Measurements from ENCODE around the gene RUFY4. TPM values are rescaled to one million over a fixed set of nuclear protein-coding genes. Genes with fewer than 3 reads are reported as not detected.

RUFY4 gene
- total RNA-seq, 1 experiment from 2014 or later: not detected

GRCh38 chr2:218075975-218076811 is 7.1 kb downstream of the RUFY4 start:
- DNase-seq (ENCODE audit: low read depth in 1 of 2, low spot score in 2 of 2): no peak
- H3K4me3 ChIP-seq: no peak overlapping the region
- H3K27ac ChIP-seq: no peak overlapping the region
- H3K36me3 ChIP-seq: no peaks in the 10 kb centered on the region
- no peaks in the 10 kb centered on the region for H3K27me3 ChIP-seq (replicated peaks)
- no peaks in the 10 kb centered on the region for H3K9me3 ChIP-seq (replicated peaks)
- peaks cover 19% of the 10 kb centered on the region for H3K4me1 ChIP-seq (replicated peaks)

- Histone ChIP-seq H3K36me3 (no peaks in the 10 kb centered on the region), H3K4me1 (replicated peaks) (peaks cover 33% of the 10 kb centered on the region), H3K27me3 (replicated peaks) (no peaks in the 10 kb centered on the region), H3K4me3 (no peak overlapping the region), H3K9me3 (replicated peaks) (no peaks in the 10 kb centered on the region), H3K27ac (no peak overlapping the region)
- no peak for DNase-seq (ENCODE audit: low read depth in 1 of 2, low spot score in 2 of 2)
Observed at GRCh38 chr2:218077464-218078216, 8.6 kb downstream of the RUFY4 start.

GRCh38 chr2:218079943-218080913 is 11.2 kb downstream of the RUFY4 start:
- Histone ChIP-seq H3K27me3 (replicated peaks) (no peaks in the 10 kb centered on the region), H3K27ac (peak overlapping the region; percentile 99), H3K4me3 (no peak overlapping the region), H3K9me3 (replicated peaks) (no peaks in the 10 kb centered on the region), H3K4me1 (replicated peaks) (peaks cover 21% of the 10 kb centered on the region), H3K36me3 (no peaks in the 10 kb centered on the region)
- no peak for DNase-seq (ENCODE audit: low read depth in 1 of 2, low spot score in 2 of 2)

GRCh38 chr2:218081063-218081462 is 12.0 kb downstream of the RUFY4 start:
- no peak for DNase-seq (ENCODE audit: low read depth in 1 of 2, low spot score in 2 of 2)
- Histone ChIP-seq H3K27ac (peak overlapping the region; percentile 99), H3K27me3 (replicated peaks) (no peaks in the 10 kb centered on the region)

DNA sequence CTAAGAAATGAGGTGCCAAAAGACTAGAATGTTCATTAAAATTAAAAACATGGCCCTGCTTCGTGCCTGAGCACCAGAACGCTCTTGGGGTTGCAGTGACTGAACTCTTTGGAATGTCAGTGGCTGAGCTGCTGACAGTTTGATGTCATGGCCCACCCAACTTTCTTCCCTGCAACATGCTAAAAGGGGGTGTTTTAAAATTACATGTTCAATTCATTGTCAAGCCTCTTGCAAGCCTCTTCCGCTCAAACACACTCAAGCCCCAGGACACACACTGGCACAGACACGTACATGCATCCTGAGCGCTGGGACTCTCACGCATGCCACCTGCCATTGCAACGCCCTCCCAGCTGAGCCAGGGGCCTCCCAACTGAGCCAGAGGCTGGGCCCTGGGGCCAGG is 12.6 kb downstream of the RUFY4 start:
- H3K27me3 ChIP-seq (replicated peaks): no peaks in the 10 kb centered on the region
- H3K4me3 ChIP-seq: no peak overlapping the region
- H3K36me3 ChIP-seq: no peaks in the 10 kb centered on the region
- H3K27ac ChIP-seq: peak overlapping the region; percentile 99
- peaks cover 8% of the 10 kb centered on the region; the same call in 1 of the 2 replicates for H3K9me3 ChIP-seq (replicated peaks)
- peak; percentile 94 to 95 for DNase-seq (ENCODE audit: low read depth in 1 of 2, low spot score in 2 of 2)
- H3K4me1 ChIP-seq (replicated peaks): peaks cover 21% of the 10 kb centered on the region

More at GRCh38 chr2:218081063-218081462, 12.0 kb downstream of the RUFY4 start:
- H3K4me3 ChIP-seq: no peak overlapping the region
- peaks cover 21% of the 10 kb centered on the region for H3K4me1 ChIP-seq (replicated peaks)
- peaks cover 1% of the 10 kb centered on the region; the same call in 1 of the 2 replicates for H3K9me3 ChIP-seq (replicated peaks)
- H3K36me3 ChIP-seq: no peaks in the 10 kb centered on the region

DNA sequence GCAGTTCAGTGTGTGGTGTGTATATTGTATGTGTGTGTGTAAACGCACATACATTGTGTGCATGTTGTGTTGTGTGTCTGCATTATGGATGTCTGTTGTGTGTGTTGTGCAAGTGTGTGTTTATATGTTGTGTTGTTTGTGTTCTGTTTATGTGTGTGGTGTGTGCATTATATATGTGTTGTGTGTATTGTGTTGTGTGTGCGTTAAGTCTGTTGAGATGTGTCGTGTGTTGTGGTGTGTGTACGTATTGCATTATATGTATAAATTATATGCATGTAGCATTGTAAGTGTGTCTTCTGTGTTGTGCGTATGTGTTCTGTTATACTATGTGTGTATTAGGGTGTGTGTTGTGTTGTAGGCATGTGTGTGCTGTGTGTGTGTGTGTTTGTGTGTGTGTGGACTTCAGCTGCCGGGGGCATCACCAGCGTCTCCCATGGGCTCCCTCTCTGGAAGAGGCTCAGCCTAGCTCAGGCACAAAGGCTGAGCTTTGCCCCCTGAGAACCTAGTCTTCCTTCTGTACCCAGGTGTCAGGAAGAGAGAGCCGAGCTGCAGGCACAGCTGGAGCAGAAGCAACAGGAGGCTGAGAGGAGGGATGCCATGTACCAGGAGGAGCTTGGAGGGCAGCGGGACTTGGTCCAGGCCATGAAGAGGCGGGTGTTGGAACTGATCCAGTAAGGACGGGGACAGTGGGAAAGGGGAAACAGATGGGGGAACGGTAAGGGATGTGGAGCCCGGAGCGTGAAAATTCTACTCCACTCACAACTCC is 13.7 kb downstream of the RUFY4 start:
- DNase-seq (ENCODE audit: low read depth in 1 of 2, low spot score in 2 of 2): no peak
- Histone ChIP-seq H3K36me3 (no peaks in the 10 kb centered on the region), H3K27me3 (replicated peaks) (no peaks in the 10 kb centered on the region), H3K9me3 (replicated peaks) (peaks cover 9% of the 10 kb centered on the region; the same call in 1 of the 2 replicates), H3K4me1 (replicated peaks) (peaks cover 21% of the 10 kb centered on the region), H3K4me3 (no peak overlapping the region), H3K27ac (peak overlapping the region; percentile 99)

DNA sequence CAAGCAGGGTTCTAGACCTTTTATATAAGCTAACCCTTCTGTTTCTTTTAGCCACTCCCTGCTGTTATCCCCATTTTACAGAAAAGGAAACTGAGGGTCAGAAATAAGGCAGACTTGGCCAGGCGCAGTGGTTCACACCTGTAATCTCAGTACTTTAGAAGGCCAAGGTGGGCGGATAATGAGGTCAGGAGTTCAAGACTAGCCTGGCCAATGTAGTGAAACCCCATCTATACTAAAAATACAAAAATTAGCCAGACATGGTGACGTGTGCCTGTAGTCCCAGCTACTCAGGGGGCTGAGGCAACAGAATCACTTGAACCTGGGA is 14.3 kb downstream of the RUFY4 start:
- H3K36me3 ChIP-seq: no peaks in the 10 kb centered on the region
- no peaks in the 10 kb centered on the region for H3K27me3 ChIP-seq (replicated peaks)
- peaks cover 9% of the 10 kb centered on the region; the same call in 1 of the 2 replicates for H3K9me3 ChIP-seq (replicated peaks)
- peaks cover 21% of the 10 kb centered on the region for H3K4me1 ChIP-seq (replicated peaks)
- H3K27ac ChIP-seq: no peak overlapping the region
- DNase-seq (ENCODE audit: low read depth in 1 of 2, low spot score in 2 of 2): no peak
- H3K4me3 ChIP-seq: no peak overlapping the region

GRCh38 chr2:218086478-218086877 is 17.4 kb downstream of the RUFY4 start:
- Histone ChIP-seq H3K9me3 (replicated peaks) (peaks cover 12% of the 10 kb centered on the region), H3K27me3 (replicated peaks) (no peaks in the 10 kb centered on the region), H3K4me3 (no peak overlapping the region), H3K27ac (no peak overlapping the region), H3K36me3 (no peaks in the 10 kb centered on the region), H3K4me1 (replicated peaks) (peaks cover 12% of the 10 kb centered on the region)
- DNase-seq (ENCODE audit: low read depth in 1 of 2, low spot score in 2 of 2): no peak

- H3K4me3 ChIP-seq: no peak overlapping the region
- no peak overlapping the region for H3K27ac ChIP-seq
- no peaks in the 10 kb centered on the region for H3K27me3 ChIP-seq (replicated peaks)
- H3K36me3 ChIP-seq: no peaks in the 10 kb centered on the region
- H3K9me3 ChIP-seq (replicated peaks): peaks cover 12% of the 10 kb centered on the region
- DNase-seq (ENCODE audit: low read depth in 1 of 2, low spot score in 2 of 2): no peak
- no peaks in the 10 kb centered on the region; the same call in 1 of the 2 replicates for H3K4me1 ChIP-seq (replicated peaks)
Observed at GRCh38 chr2:218089259-218089658, 20.2 kb downstream of the RUFY4 start.

DNA sequence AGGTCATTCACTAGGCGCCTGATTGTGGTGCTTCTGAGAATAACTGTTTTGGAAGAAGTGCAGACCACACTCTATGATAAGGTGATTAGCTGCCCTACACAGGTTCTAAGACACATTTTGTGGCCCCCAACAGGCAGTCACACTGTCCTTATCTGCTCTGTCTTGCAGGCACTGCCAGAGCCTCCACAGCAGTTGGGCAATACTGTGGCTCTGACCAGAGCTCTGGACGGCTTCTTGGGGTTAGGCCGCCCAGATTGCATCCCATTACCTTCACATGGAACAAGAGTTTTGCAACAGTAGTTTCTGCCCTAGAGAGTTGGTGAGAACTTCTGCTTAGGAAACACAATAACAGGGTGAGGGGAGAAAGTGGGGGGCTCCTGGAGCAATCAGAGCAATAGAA is 22.7 kb downstream of the RUFY4 start:
- peaks cover 5% of the 10 kb centered on the region for H3K4me1 ChIP-seq (replicated peaks)
- no peaks in the 10 kb centered on the region for H3K27me3 ChIP-seq (replicated peaks)
- no peak overlapping the region for H3K4me3 ChIP-seq
- no peak overlapping the region for H3K27ac ChIP-seq
- no peaks in the 10 kb centered on the region for H3K36me3 ChIP-seq
- peaks cover 4% of the 10 kb centered on the region for H3K9me3 ChIP-seq (replicated peaks)
- DNase-seq (ENCODE audit: low read depth in 1 of 2, low spot score in 2 of 2): no peak

GRCh38 chr2:218093879-218094278 is 24.8 kb downstream of the RUFY4 start:
- H3K27me3 ChIP-seq (replicated peaks): no peaks in the 10 kb centered on the region

DNA sequence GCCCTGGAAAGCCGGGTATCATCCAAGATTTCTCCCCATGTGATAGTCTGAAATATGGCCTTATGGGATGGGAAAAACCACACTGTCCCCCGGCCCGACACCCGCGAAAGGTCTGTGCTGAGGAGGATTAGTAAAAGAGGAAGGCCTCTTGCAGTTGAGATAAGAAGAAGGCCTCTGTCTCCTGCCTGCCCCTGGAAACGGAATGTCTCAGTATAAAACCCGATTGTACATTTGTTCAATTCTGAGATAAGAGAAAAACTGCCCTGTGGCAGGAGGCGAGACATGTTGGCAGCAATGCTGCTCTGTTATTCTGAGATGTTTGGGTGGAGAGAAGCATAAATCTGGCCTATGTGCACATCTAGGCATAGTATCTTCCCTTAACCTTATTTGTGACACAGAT is 26.8 kb downstream of the RUFY4 start:
- Histone ChIP-seq H3K9me3 (replicated peaks) (0 out of 2 replicates have a peak, but pooled peaks cover under 1% of the 10 kb centered on the region), H3K4me3 (no peak overlapping the region), H3K27me3 (replicated peaks) (no peaks in the 10 kb centered on the region), H3K36me3 (no peaks in the 10 kb centered on the region), H3K4me1 (replicated peaks) (peaks cover 11% of the 10 kb centered on the region), H3K27ac (no peak overlapping the region)
- DNase-seq (ENCODE audit: low read depth in 1 of 2, low spot score in 2 of 2): no peak

More at GRCh38 chr2:218093879-218094278, 24.8 kb downstream of the RUFY4 start:
- DNase-seq (ENCODE audit: low read depth in 1 of 2, low spot score in 2 of 2): no peak
- no peak overlapping the region for H3K4me3 ChIP-seq
- H3K4me1 ChIP-seq (replicated peaks): peaks cover 11% of the 10 kb centered on the region
- peaks cover 3% of the 10 kb centered on the region; the same call in 1 of the 2 replicates for H3K9me3 ChIP-seq (replicated peaks)
- no peak overlapping the region for H3K27ac ChIP-seq
- H3K36me3 ChIP-seq: no peaks in the 10 kb centered on the region

DNA sequence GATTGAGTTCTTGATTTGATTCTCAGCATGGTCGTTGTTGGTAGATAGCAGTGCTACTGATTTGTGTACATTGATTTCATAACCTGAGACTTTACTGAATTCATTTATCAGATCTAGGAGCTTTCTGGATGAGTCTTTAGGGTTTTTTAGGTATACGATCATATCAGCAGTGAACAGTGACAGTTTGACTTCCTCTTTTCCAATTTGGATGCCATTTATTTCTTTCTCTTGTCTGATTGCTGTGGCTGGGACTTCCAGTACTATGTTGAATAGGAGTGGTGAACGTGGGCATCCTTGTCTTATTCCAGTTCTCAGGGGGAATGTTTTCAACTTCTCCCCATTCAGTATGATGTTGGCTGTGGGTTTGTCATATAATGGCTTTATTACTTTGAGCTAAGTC is 28.9 kb downstream of the RUFY4 start:
- Histone ChIP-seq H3K27me3 (replicated peaks) (no peaks in the 10 kb centered on the region), H3K4me1 (replicated peaks) (peaks cover 11% of the 10 kb centered on the region), H3K9me3 (replicated peaks) (no peaks in the 10 kb centered on the region), H3K36me3 (no peaks in the 10 kb centered on the region), H3K4me3 (no peak overlapping the region), H3K27ac (no peak overlapping the region)
- no peak for DNase-seq (ENCODE audit: low read depth in 1 of 2, low spot score in 2 of 2)

Measured in SJSA1 (cell line).